ENCODE results near the gene NACC1. TPM values are rescaled to one million over a fixed set of nuclear protein-coding genes. Genes with fewer than 3 reads are reported as not detected.

NACC1 gene
- polyA plus RNA-seq, 12 donors: 11.7 to 37.6 (median 16.0) TPM; not detected in 1

Other genes starting within 250 kb of the NACC1 start
- gene DNASE2, start 236.8 kb upstream of the NACC1 start, polyA plus RNA-seq (ENCODE audit: insufficient read length in 12 of 12): 10 to 100 TPM in 4 of 12 donors, 1 to 10 TPM in 7, not detected in 1; 6.4 to 18.1 (median 8.6) TPM
- gene KLF1, start 231.1 kb upstream of the NACC1 start, polyA plus RNA-seq (ENCODE audit: insufficient read length in 12 of 12): 1 to 10 TPM in 1 of 12 donors, under 1 TPM in 9, not detected in 2; 0.15 to 2.8 (median 0.43) TPM
- 10 to 100 TPM in 11 of 12 donors, not detected in 1; 15.0 to 33.8 (median 25.4) TPM for gene GCDH, start 227.1 kb upstream of the NACC1 start, polyA plus RNA-seq (ENCODE audit: insufficient read length in 12 of 12)
- 1 to 10 TPM in 10 of 12 donors, not detected in 2; 2.1 to 4.5 (median 3.2) TPM for gene SYCE2, start 199.0 kb upstream of the NACC1 start, polyA plus RNA-seq (ENCODE audit: insufficient read length in 12 of 12)
- gene FARSA, start 184.6 kb upstream of the NACC1 start, polyA plus RNA-seq (ENCODE audit: insufficient read length in 12 of 12): 10 to 100 TPM in 11 of 12 donors, not detected in 1; 25.7 to 45.4 (median 34.4) TPM
- 100 to 1,000 TPM; 312 to 584 (median 398) TPM for gene CALR, start 179.7 kb upstream of the NACC1 start, polyA plus RNA-seq (ENCODE audit: insufficient read length in 12 of 12)
- 100 to 1,000 TPM in 9 of 12 donors, 10 to 100 TPM in 3; 80.3 to 659 (median 114) TPM for gene RAD23A, start 172.4 kb upstream of the NACC1 start, polyA plus RNA-seq (ENCODE audit: insufficient read length in 12 of 12)
- gene GADD45GIP1, start 161.0 kb upstream of the NACC1 start, polyA plus RNA-seq (ENCODE audit: insufficient read length in 12 of 12): 10 to 100 TPM in 11 of 12 donors, not detected in 1; 31.9 to 47.7 (median 36.5) TPM
- under 1 TPM in 6 of 12 donors, not detected in 6; 0.12 to 0.23 (median 0.16) TPM for gene DAND5, start 148.7 kb upstream of the NACC1 start, polyA plus RNA-seq (ENCODE audit: insufficient read length in 12 of 12)
- gene NFIX, start 122.8 kb upstream of the NACC1 start, polyA plus RNA-seq (ENCODE audit: insufficient read length in 12 of 12): 100 to 1,000 TPM in 8 of 12 donors, 10 to 100 TPM in 4; 73.2 to 280 (median 105) TPM
- 1 to 10 TPM in 11 of 12 donors, not detected in 1; 2.5 to 10.0 (median 3.6) TPM for gene LYL1, start 15.4 kb upstream of the NACC1 start, polyA plus RNA-seq (ENCODE audit: insufficient read length in 12 of 12)
- 10 to 100 TPM in 11 of 12 donors, not detected in 1; 21.0 to 41.7 (median 23.9) TPM for gene TRMT1, start 1.5 kb upstream of the NACC1 start, polyA plus RNA-seq (ENCODE audit: insufficient read length in 12 of 12)
- gene STX10, start 32.1 kb downstream of the NACC1 start, polyA plus RNA-seq (ENCODE audit: insufficient read length in 12 of 12): 10 to 100 TPM in 11 of 12 donors, not detected in 1; 26.2 to 59.3 (median 31.5) TPM
- 100 to 1,000 TPM in 3 of 12 donors, 10 to 100 TPM in 8, not detected in 1; 36.9 to 203 (median 55.6) TPM for gene IER2, start 32.1 kb downstream of the NACC1 start, polyA plus RNA-seq (ENCODE audit: insufficient read length in 12 of 12)